HG03159 (cell line): Measurements from ENCODE around the gene CAPG.
"Not testable (repeated sequence)": the region's sequence is repeated elsewhere in the genome, so short reads cannot be mapped to it uniquely, and the experiment has no call there.

Experiments
- ATAC-seq: cut with Tn5 transposase; IDR thresholded peaks from one replicate; pipeline ENCODE4 v1.9.1; 2021; ENCODE audit warnings: mild to moderate bottlenecking, moderate library complexity; ENCODE audit not compliant: unreplicated experiment

Gene CAPG, protein sequence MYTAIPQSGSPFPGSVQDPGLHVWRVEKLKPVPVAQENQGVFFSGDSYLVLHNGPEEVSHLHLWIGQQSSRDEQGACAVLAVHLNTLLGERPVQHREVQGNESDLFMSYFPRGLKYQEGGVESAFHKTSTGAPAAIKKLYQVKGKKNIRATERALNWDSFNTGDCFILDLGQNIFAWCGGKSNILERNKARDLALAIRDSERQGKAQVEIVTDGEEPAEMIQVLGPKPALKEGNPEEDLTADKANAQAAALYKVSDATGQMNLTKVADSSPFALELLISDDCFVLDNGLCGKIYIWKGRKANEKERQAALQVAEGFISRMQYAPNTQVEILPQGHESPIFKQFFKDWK

DNA sequence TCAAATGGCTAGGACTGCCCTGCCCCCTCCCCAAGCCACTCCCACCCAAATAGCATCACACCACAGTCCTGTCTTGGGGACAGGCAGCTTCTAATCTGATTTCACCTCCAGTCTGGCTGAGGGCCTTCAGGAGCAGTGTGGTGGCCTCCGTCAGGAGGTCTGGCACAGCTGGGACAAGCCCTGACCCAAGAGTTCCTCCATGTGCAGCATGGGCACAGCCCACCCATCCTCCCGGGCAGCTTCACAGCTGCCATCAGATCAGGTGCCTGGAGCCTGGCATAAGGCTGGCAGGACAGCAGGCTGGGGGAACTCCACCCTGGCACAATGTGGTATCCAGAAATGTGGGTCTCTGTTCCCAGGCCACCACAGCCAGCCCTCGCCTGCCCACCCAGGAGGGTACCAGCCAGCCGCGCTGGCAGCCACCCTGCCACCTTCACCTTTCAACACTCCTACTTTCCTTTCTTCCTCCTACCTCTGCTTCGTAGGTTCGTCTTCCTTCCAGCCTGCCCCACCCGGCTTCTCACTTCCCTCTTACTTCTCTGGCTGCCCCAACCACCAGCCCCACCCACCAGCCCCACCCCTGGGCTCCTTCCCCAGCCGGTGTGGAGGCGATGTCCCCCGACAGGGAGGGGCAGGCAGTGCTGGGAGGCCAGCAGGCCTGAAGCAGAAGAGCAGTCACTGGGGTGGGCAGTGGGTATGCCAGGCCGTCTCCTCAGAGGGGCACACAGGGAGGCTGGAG lies at the start of gene CAPG:
Gene CAPG, minus strand, starts transcription at position 522 of the 739 bp plus-strand sequence. CDS start 8,221 bp downstream, outside the sequence.
- peak; percentile 59 for ATAC-seq

GRCh38 chr2:85459771-85460170 lies 49.6 kb upstream of the CAPG start:
- ATAC-seq: no peak

- ATAC-seq: no peak
Measured at GRCh38 chr2:85458601-85459563, 48.7 kb upstream of the CAPG start.

- no peak for ATAC-seq
Measured at GRCh38 chr2:85457877-85458316, 47.7 kb upstream of the CAPG start.

DNA sequence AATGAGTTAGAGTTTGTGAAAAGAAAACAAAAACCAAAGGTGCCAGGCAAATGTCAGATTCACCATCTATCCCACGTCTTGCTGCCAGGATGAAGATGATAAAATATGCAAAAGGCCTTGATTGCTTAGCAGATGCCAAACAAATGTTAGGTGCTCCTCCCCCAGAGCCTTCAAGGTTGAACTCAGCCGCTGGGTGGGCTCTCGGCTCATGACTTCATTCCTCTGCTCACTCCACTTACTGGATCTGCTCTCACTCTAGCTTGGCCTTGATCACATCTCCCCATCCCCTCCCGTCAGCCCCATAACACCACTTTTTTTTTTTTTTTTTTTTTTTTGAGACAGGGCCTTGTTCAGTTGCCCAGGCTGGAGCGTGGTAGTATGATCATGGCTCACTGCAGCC lies 46.9 kb upstream of the CAPG start:
- no peak for ATAC-seq

GRCh38 chr2:85455552-85456090 lies 45.5 kb upstream of the CAPG start:
- no peak for ATAC-seq

- no peak for ATAC-seq
Measured at GRCh38 chr2:85453571-85453970, 43.4 kb upstream of the CAPG start.

DNA sequence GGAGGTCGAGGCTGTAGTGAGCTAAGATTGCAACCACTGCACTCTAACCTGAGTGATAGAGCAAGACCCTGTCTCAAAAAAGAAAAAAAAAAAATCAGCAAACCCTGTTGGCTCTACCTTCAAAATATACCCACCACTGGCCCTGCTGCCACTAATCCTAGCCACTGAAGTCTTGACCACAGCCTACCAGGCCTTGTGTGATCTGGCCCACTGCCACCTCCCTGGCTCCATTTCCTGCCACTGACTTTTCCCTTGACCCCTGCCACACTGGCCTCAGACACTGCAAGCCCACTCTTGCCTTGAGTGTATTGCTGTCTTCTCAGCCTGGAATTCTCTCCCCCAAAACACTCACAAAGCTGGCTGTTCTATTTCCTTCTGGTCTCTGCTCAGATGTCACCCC lies 42.1 kb upstream of the CAPG start:
- ATAC-seq: no peak

- no peak for ATAC-seq
Measured at GRCh38 chr2:85449214-85449588, 39.0 kb upstream of the CAPG start.

GRCh38 chr2:85448461-85449213 lies 38.5 kb upstream of the CAPG start:
- ATAC-seq: no peak

DNA sequence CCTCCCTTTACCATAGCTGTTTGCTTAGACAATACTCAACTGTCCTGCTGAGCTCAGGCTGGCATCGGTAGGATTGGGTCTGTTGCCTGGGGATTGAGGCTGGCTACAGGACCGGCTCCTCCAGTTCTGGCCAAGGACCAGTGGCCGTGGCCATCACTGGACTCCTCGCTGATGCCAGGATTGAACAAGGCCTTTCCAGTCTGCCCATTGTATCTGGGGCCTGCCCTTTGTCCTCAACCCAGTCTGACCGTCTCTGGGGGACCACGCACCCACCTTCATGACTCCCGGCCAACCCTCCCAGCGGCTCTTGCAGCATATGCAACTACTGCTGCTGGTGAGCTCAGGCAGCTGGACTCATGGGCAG lies 37.0 kb upstream of the CAPG start:
- no peak for ATAC-seq

GRCh38 chr2:85446296-85447221 lies 36.4 kb upstream of the CAPG start:
- no peak for ATAC-seq

DNA sequence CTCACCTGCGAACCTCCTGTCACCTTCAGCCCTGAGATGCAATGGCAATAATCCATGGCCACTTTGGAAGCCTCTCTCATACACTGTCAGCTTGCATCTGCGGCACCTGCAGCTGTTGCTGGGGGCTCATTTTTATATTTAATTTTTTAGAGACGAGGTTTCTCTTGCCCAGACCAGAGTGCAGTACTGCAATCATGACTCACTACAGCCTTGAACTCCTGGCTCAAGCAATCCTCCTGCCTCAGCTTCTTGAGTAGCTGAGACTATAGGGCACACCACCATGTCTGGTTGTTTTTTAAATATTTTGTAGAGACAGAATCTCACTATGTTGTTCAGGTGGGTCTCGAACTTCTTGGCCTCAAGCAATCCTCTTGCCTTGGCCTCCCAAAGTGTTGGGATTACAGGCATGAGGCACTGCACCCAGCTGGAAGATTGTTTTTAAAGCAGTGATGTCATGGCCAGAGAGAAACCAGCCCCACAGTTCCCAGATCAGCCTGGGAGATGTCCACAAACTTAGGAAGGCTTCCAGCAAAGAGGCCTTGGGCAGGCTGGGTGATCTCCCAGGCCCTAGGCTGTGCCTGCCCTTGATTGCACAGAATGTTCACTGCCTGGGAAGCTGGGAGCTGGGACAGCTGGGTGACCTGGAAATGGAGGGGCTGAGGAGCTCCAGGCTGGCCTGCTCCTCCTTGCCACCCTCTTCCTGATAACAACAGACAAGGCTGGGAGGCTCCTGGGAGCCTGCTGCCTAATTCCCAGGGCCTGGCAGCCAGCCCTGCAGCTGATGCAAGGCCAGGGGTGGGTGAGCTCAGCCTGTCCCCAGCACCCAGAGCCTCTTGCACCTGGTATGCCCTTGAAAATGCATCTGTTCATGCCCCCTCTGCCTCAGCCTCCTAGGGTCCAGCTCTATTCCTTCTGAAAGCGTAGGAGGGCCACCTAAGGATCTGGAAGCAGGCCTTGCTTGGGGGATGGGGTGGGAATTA lies 35.4 kb upstream of the CAPG start:
- no peak for ATAC-seq

DNA sequence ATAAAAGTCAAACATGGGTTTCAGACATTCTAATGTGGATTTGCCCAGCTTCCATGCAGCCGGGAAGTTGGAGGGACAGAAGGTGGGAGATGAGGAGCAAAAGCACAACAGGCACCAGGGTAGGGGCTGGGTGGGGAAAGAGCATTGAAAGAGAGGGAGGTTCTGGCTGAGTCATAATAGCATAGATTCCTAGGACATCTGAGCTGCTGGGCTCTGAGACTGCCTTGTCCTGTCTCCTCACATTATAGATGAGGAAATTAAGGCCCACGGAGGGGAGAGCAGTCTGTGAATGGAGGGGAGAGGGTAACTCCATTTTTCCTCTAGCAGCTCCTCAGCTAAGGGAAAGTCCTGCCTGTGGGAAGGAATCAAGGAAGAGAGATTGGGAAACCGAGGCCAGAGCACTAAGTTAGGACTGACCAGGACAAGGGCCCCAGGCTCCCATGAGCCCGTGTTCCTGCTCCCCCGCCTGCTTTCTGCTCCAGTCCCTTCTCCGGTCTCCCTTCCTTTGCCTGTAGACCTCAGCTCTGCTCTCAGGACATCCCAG lies 34.5 kb upstream of the CAPG start:
- no peak for ATAC-seq

GRCh38 chr2:85441864-85442263 lies 31.7 kb upstream of the CAPG start:
- ATAC-seq: no peak

DNA sequence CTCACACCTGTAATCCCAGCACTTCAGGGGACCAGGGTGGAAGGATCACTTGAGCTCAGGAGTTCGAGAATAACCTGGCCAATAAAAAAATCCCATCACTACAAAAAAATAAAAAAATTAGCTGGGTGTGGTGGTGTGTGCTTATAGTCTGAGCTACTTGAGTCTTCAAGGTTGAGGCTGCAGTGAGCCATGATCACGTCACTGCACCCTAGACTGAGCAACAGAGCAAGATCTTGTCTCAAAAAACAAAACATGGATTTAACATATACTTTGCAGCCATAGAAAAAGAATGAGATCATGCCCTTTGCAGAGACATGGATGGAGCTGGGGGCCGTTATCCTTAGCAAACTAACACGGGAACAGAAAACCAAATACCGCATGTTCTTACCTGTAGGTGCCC lies 30.6 kb upstream of the CAPG start:
- no peak for ATAC-seq

DNA sequence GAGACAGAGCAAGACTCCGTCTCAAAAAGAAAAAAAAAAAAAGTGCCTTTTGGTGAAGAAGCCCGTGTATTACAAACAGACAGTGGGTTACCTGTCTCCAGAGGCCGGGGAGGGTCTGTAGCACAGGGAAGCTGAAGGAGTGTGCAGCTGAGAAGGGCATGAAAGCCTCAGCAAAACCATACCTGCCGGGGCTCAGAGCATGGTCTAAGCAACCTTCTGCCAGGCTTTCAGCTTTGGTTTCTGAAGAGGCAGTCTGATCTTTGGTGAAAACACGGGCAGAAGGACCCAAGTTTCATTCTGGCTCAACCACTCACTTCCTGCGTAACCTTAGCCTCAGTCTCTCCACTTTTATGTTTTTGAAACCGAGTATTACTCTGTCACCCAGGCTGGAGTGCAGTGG lies 29.8 kb upstream of the CAPG start:
- no peak for ATAC-seq

DNA sequence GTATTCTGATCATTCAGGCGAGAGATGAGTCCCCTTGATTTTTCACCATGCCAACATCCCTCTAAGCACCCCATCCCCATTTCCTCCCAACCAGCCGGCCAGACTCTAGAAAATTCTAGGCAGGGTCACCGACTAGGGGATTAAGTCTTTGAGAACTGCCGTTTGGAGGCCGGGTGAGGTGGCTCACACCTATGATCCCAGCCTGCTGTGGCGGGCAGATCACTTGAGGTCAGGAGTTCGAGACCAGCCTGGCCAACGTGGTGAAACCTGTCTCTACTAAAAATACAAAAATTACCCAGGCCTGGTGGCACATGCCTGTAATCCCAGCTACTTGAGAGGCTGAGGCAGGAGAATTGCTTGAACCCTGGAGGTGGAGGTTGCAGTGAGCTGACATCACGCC lies 29.4 kb upstream of the CAPG start:
- ATAC-seq: not testable (repeated sequence)
